Right hindlimb (tissue), 1 donor: ENCODE measurements around the gene RNASE4.
"Not testable (repeated sequence)": the region's sequence is repeated elsewhere in the genome, so short reads cannot be mapped to it uniquely, and the experiment has no call there.

Experiments
- DNase-seq: peaks from one replicate; pipeline ENCODE4 v3.0.0-alpha.2; 2018

The RNASE4 gene

DNA sequence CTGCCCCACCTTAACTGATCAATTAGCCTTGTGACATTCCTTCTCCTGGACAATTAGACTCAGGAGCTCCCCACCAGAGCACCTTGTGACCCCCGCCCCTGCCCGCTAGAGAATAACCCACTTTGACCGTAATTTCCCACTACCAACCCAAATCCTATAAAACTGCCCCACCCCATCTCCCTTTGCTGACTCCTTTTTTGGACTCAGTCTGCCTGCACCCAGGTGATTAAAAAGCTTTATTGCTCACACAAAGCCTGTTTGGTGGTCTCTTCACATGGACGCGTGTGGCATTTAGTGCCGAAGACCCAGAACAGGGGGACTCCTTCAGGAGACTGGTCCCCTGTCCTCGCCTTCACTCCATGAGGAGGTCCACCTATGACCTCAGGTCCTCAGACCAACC lies 16.6 kb downstream of the RNASE4 start:
- DNase-seq, result not testable (repeated sequence)

- DNase-seq, result no peak
These were observed 22.4 kb downstream of the RNASE4 start for GRCh38 chr14:20706657-20707355.

DNA sequence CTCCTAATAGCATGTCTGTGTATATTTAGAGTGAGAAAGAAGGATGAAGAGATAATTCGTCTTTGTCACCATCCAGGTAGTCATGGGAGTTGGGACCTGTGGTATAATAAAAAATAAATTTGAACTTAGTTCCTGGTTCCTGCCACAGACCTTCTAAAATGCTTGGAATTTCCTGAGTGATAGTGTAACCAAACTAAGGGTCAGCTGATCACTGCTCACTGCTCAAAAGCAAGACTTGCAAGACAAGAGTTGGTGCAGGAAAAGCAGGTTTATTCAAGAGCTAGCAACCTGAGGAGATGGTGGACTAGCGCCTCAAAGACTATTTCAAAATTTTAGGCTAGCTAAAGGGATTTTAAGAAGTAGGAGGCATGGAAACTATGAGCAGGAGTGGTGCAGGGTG lies 23.3 kb downstream of the RNASE4 start:
- no peak for DNase-seq

- no peak for DNase-seq
These were observed 26.9 kb downstream of the RNASE4 start for GRCh38 chr14:20711261-20711660.

DNA sequence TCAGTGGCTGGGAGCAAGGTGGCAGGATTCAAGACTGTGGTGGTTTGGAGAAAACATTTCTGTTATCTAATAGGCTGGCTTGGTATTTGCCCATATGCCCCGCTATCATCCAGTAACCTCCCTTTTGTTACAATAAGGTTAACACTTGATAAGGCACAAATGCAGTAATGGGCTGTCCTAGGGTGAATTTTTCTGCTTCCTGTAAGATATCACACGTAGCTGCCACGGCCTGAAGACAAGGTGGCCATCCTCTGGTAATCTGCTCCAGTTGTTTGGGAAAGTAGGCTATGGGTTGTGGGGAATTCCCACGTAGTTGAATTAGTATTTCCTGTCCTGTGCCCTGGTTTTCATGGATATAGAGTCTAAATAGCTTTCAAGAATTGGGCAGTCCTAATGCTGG lies 27.3 kb downstream of the RNASE4 start:
- DNase-seq, result no peak

DNA sequence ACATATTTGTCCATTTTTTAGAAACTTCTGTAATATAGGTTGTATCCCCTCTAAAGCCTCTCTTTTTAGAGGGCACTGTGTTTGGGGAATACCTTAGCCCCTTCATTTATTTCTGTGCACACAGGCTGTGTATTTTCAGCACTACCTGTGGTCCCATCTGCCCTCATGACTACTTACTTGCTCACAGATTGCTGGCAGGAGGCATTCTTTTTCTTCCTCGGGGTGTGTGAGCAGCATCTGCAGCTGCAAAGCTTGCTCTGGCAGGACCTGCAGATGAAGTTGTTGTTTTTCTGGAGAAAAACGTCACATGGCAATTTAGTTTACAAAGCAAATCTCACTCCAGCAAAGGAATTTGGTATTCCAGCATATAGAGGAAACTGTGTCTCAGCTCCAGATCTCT lies 28.5 kb downstream of the RNASE4 start:
- DNase-seq, result no peak

DNA sequence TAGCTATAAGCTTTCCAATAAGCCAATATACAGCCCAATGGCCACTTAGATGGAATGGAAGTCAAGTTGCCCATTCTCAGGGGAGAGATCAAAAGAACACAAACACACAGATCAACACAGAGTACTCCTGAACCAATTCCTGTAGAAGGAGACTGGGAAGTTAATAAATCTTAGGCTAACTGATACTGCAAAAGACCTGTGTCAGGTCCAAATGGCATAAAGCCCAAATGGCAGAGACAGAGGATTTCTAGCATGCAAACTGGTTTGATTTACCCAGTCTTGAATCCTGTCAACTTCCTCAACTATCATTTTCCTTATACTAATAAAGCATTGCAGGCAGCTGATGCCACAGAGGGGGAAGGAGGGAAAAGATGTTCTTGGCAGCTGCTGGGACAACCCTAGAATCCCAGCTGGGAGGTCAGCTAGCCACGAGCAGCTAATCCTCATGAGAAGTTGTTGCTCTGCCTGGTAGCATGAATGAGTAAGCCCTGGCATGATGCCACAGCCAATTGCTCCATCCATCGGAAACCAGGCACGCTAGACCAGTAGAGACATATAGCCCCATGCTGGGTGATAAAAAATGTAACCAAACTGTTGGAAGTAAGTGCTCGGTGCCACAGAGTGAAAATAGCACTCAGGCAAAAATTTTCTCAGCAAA lies 30.4 kb downstream of the RNASE4 start:
- DNase-seq, result no peak

GRCh38 chr14:20719777-20720176 lies 35.4 kb downstream of the RNASE4 start:
- no peak for DNase-seq

GRCh38 chr14:20720741-20721140 lies 36.4 kb downstream of the RNASE4 start:
- no peak for DNase-seq

- no peak for DNase-seq
These were observed 37.7 kb downstream of the RNASE4 start for GRCh38 chr14:20722016-20722415.

DNA sequence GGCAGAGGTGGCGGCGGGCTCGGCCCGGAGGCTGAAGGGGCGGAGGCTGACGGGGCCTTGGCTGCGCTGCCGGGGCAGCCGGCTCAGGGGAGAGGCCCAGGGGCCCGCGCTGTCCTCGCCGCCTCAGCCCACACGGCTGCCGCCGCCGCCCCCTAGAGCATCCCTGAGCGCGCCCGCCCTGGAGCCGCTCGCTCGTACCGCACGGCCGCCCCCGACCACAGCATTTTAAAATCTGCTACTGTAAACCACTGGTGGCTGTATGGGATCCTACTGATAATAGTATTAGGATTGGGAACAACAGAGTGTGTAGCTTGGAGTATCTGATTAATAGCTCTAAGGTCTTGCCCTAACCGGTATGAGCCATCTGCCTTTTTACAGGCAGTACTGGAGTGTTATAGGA lies 39.1 kb downstream of the RNASE4 start:
- no peak for DNase-seq

DNA sequence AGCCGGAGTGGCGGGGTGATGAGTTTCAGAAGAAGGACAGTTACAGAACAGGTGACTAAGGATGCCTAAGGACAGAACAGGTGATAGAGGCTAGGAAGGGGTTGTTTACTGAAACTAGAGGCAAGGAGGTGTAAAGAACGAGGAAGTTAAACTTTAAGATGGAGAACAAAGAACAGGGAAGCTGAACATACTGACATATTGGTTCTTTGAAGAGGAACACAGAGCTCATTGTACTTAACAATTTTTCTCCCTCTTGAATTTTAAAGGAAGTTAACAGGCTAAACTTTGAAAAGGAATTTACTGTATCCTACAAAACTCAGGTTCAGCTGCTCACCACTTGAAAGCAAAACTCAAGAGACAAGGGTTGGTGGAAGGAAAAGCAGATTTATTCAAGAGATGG lies 41.8 kb downstream of the RNASE4 start:
- not testable (repeated sequence) for DNase-seq

DNA sequence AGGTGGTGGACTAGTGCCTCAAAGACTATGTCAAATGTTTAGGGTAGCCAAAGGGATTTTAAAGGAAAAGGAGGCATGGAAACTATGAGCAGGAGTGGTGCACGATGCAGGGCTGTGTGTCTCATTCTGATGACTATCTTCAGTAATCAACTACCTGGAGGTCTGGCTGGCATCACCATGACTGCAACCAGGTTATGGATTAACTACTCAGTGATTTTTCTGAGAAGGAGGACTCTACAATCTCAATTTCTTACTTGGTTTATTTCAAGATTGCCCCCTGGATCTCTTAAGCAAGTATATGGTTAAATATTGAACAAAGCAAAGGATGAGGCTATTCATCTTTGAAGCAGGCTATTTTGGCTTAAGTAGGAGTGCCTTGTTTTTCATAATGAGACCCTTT lies 42.2 kb downstream of the RNASE4 start:
- no peak for DNase-seq

- DNase-seq, result no peak
These were observed 46.5 kb downstream of the RNASE4 start for GRCh38 chr14:20730891-20731290.

DNA sequence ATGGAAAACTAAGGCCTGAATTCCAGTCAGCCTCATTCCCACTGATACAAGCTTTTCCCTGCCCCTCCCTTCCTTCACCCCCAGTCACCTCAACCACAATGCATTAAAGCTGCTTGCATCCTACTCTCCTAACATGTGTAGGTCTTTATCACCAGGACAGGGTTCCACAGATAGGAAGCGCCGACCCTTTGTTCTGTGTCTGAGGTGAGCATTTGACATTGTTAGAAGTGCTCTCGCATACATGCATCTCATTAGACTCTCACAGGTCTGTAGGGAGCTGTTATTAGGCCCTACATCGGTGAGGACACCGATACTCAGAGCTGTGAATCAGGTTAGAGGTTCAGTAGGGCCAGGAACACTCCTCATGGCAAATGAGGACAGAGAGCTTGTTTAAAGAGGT lies 48.1 kb downstream of the RNASE4 start:
- DNase-seq, result no peak

DNA sequence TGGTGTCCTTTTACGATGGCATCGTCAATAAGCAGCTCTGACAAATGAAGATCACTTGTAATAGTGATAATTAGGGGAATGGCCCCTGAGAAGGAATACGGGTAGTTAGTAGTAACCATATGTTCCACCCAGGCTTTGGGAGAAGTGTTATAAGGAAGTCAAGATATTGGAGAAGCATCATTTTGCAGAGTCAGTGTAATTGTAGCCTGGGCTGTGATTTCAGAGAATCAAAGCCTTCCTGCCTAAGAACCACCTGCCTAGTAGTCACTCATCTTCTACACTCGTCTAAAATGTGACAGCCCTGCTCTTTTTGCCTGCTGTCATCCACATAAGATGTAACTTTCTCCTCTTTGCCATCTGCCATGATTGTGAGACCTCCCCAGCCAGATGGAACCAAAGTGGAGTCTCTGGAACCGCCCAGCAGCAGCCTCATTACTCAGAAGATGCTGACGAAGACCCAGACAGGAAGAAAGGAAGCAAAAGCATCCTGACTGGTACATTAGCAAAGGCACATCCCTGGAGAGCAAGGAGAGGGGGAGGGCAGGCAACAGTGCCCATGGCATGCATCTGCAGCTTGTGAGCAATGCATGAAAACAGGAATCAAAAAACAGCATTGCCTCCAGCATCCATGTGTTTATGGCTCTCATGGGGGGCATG lies 48.7 kb downstream of the RNASE4 start:
- DNase-seq, result no peak

GRCh38 chr14:20733684-20734429 lies 49.5 kb downstream of the RNASE4 start:
- no peak for DNase-seq

DNA sequence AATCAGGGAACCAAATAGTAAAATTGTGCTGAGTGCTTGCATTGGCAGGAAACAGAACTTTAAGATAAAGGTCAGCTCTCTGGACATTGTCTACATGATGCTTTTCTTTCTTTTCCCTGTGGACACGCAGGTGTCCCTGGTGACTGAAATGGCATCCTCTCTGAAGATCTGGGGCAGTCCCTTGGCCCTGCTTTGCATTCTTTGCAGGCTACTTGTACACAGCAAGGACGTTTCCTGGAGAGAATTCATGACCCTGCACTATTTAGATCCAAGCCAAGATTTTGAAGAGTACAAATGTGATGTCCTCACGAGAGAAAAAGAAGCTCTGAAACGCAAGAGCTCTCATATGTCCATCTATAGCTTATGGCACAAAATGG lies 50.1 kb downstream of the RNASE4 start:
- DNase-seq, result no peak

- DNase-seq, result not testable (repeated sequence)
These were observed 53.9 kb downstream of the RNASE4 start for GRCh38 chr14:20738292-20738691.

- no peak for DNase-seq
These were observed 57.8 kb downstream of the RNASE4 start for GRCh38 chr14:20742132-20742531.

GRCh38 chr14:20743556-20743955 lies 59.2 kb downstream of the RNASE4 start:
- no peak for DNase-seq

DNA sequence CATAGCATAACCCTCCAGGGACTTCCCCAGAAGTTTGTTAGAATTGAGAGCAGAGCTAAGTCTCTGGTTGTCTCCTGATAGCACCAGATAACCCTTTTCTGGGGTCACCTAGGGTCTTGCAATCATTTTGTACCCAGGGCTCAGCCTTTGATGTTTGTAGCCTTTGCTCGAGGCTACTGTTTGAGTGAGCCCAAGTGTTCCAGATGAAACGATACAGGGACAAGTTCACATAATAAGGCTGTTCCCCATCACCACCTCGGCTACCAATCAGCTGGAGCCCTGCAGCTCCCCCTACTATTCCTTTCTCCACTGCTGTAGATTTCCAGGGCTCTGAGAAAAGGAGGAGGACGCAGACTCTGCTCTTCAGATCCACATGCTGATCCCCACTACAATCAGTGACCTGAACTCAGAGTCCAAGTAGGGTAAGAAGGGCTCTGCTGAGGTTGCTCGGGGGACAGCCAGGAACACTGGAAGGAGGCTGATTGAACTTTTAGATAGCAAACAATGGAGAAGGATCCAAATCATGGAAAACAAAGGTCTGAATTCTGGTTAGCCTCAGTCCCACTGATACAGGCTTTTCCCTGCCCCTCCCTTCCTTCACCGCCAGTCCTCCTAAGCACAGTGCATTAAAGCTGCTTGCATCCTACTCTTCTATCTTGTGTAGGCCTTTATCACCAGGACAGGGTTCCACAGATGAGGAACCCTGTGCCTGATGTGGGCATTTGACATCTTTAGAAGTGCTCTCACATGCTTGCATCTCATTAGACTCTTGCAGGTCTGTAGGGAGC lies 61.4 kb downstream of the RNASE4 start, which contains the start of gene EDDM3A:
Gene EDDM3A (plus strand): TSS at position 317 of the 788 bp plus-strand sequence. CDS start 1,694 bp downstream, outside the sequence.
- no peak for DNase-seq

DNA sequence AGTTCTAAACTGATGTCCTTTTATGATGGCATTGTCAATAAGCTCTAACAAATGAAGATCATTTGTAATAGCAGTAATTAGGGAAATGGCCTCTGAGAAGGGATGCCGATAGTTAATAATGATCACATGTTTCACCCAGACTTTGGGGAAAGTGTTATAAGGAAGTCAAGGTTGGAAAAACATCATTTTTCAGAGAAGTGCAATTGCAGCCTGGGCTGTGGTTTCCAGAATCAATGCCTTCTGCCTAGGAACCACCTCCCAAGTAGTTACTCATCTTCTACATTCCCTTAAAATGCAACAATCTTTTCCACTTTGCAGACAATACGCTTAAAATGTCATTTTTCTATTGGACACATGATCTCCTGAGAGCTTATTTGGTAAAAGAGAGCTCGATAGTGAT lies 62.2 kb downstream of the RNASE4 start:
- no peak for DNase-seq
